ENCODE data around the gene POT1.

The POT1 gene

GRCh38 chr7:124909808-124910207, 19.8 kb downstream of the POT1 start:
- no peak for DNase-seq (ENCODE audit: low read depth)

GRCh38 chr7:124908259-124908658, 21.4 kb downstream of the POT1 start:
- DNase-seq (ENCODE audit: low read depth): no peak

GRCh38 chr7:124907490-124907889, 22.1 kb downstream of the POT1 start:
- no peak for DNase-seq (ENCODE audit: low read depth)

GRCh38 chr7:124898531-124898930, 31.1 kb downstream of the POT1 start:
- no peak for DNase-seq (ENCODE audit: low read depth)

GRCh38 chr7:124896001-124896400, 33.6 kb downstream of the POT1 start:
- DNase-seq (ENCODE audit: low read depth): no peak

GRCh38 chr7:124893140-124893827, 36.3 kb downstream of the POT1 start:
- DNase-seq (ENCODE audit: low read depth): no peak

- DNase-seq (ENCODE audit: low read depth): no peak
Observed at GRCh38 chr7:124887247-124887646, 42.4 kb downstream of the POT1 start.

GRCh38 chr7:124881981-124882380, 47.6 kb downstream of the POT1 start:
- no peak for DNase-seq (ENCODE audit: low read depth)

GRCh38 chr7:124879771-124880170, 49.9 kb downstream of the POT1 start:
- no peak for DNase-seq (ENCODE audit: low read depth)

- DNase-seq (ENCODE audit: low read depth): no peak
Observed at GRCh38 chr7:124879103-124879502, 50.5 kb downstream of the POT1 start.

GRCh38 chr7:124874644-124875163, 54.9 kb downstream of the POT1 start:
- no peak for DNase-seq (ENCODE audit: low read depth)

GRCh38 chr7:124857672-124858235, 71.9 kb downstream of the POT1 start:
- DNase-seq (ENCODE audit: low read depth): no peak

- peak; percentile 12 for DNase-seq (ENCODE audit: low read depth)
Observed at GRCh38 chr7:124856299-124856888, 73.2 kb downstream of the POT1 start.

GRCh38 chr7:124843336-124843735, 86.3 kb downstream of the POT1 start:
- no peak for DNase-seq (ENCODE audit: low read depth)

- DNase-seq (ENCODE audit: low read depth): no peak
Observed at GRCh38 chr7:124840435-124840834, 89.2 kb downstream of the POT1 start.

- no peak for DNase-seq (ENCODE audit: low read depth)
Observed at GRCh38 chr7:124839687-124840086, 89.9 kb downstream of the POT1 start.

GRCh38 chr7:124836173-124836572, 93.5 kb downstream of the POT1 start:
- no peak for DNase-seq (ENCODE audit: low read depth)

GRCh38 chr7:124818807-124819206, 110.8 kb downstream of the POT1 start:
- DNase-seq (ENCODE audit: low read depth): no peak

GRCh38 chr7:124813994-124814798, 115.4 kb downstream of the POT1 start:
- DNase-seq (ENCODE audit: low read depth): no peak

- DNase-seq (ENCODE audit: low read depth): no peak
Observed at GRCh38 chr7:124812764-124813163, 116.9 kb downstream of the POT1 start.

- DNase-seq (ENCODE audit: low read depth): no peak
Observed at GRCh38 chr7:124811341-124811740, 118.3 kb downstream of the POT1 start.

GRCh38 chr7:124810605-124811004, 119.0 kb downstream of the POT1 start:
- no peak for DNase-seq (ENCODE audit: low read depth)

- DNase-seq (ENCODE audit: low read depth): no peak
Observed at GRCh38 chr7:124808206-124808605, 121.4 kb downstream of the POT1 start.
